Measurements from ENCODE around the gene SLC13A3.

Gene SLC13A3

GRCh38 chr20:46583411-46584214 is 67.6 kb downstream of the SLC13A3 start:
- H3K27ac ChIP-seq: no peak overlapping the region
- TF ChIP-seq ZFX (IDR thresholded peaks at IDR 0.05) (no peak), CTCF (conservative IDR thresholded peaks at IDR 0.05) (no peak)

DNA sequence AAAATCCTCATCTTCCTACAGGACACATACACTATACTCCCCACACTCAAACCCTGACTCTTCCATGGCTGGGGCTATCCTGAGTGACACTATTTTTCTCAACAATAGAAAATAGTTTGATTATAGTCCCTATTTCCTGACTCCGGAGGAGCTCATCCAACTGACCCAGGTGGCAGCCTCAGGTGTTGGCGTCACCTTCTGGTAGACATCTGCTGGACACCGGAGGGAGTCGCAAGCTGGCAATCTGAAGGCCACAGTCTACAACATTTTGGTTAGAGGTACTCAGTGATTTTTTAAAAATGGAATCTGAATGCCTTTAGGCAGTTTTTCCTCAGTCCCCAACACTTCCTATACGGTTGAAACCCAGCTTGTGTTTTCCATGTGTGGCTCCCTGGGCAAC is 68.6 kb downstream of the SLC13A3 start:
- H3K27ac ChIP-seq: no peak overlapping the region
- no peak for TF ChIP-seq CTCF (conservative IDR thresholded peaks at IDR 0.05)
- TF ChIP-seq ZFX (IDR thresholded peaks at IDR 0.05): no peak

DNA sequence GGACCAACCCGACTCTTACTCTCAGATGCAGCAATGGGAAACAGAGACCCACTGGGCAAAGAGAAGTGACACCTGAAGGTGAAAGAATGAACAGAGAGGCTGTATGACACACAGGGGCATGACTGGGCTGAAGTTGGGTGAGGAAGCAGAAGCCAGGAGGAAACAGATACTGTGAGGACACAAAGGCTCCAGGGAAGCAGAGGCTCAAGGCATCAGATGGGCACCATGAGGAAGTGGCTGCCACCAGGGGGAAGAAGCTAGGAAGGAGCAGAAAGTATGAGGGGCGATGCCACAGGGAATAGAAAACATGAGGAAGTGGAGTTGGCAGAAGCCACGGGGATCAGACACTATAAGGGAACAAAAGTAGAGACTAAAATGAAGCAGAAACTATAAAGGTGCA is 69.9 kb downstream of the SLC13A3 start:
- H3K27ac ChIP-seq: no peak overlapping the region
- TF ChIP-seq ZFX (IDR thresholded peaks at IDR 0.05) (no peak), CTCF (conservative IDR thresholded peaks at IDR 0.05) (no peak)

DNA sequence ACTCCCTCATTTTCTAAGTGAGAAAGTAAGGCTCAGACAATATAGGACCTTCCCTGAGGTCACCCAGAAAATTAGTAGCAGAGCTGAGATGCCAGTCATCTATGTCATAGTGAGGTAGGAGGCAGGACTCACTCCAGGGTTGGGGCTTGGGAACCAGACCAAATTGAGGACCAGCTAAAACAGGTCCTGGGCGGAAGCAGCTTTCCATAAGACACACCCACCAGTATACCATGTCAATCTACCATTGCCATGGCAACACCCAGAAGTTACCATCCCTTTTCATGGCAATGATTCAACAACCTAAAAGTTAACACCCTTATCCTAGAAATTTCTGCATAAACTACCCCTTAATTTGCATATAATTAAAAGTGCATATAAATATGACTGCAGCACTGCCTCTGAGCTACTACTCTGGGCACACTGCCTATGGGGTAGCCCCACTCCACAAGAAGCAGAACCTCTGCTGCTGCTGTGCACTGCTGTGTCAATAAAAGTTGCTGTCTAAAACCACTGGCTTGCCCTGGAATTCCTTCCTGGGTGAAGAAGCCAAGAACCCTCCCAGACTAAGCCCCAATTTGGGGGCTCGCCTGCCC is 70.5 kb downstream of the SLC13A3 start:
- H3K27ac ChIP-seq: no peak overlapping the region
- TF ChIP-seq CTCF (conservative IDR thresholded peaks at IDR 0.05): no peak
- no peak for TF ChIP-seq ZFX (IDR thresholded peaks at IDR 0.05)

GRCh38 chr20:46578745-46579144 is 72.5 kb downstream of the SLC13A3 start:
- no peak overlapping the region for H3K27ac ChIP-seq
- TF ChIP-seq CTCF (conservative IDR thresholded peaks at IDR 0.05) (no peak), ZFX (IDR thresholded peaks at IDR 0.05) (no peak)

- H3K27ac ChIP-seq: no peak overlapping the region
- TF ChIP-seq ZFX (IDR thresholded peaks at IDR 0.05): no peak
- no peak for TF ChIP-seq CTCF (conservative IDR thresholded peaks at IDR 0.05)
These were observed 74.4 kb downstream of the SLC13A3 start for GRCh38 chr20:46576774-46577395.

- H3K27ac ChIP-seq: no peak overlapping the region
- TF ChIP-seq CTCF (conservative IDR thresholded peaks at IDR 0.05) (no peak), ZFX (IDR thresholded peaks at IDR 0.05) (no peak)
These were observed 75.3 kb downstream of the SLC13A3 start for GRCh38 chr20:46575937-46576461.

Measured in C4-2B (cell line).